Fibroblast of the conjunctiva (primary cell): ENCODE measurements around the gene C5orf15.
"Not testable (repeated sequence)": the region's sequence is repeated elsewhere in the genome, so short reads cannot be mapped to it uniquely, and the experiment has no call there.

Experiments used
- DNase-seq: peaks from one replicate; pipeline ENCODE4 v3.0.0-alpha.2; 2010; ENCODE audit warnings: low read depth

Gene C5orf15

GRCh38 chr5:133937628-133938027 lies 30.8 kb downstream of the C5orf15 start:
- DNase-seq: not testable (repeated sequence)

- no peak for DNase-seq
These were observed 31.8 kb downstream of the C5orf15 start for GRCh38 chr5:133936651-133937015.

GRCh38 chr5:133935991-133936650 lies 32.3 kb downstream of the C5orf15 start:
- not testable (repeated sequence) for DNase-seq

GRCh38 chr5:133935667-133935940 lies 32.8 kb downstream of the C5orf15 start:
- DNase-seq: no peak

- DNase-seq: no peak
These were observed 33.4 kb downstream of the C5orf15 start for GRCh38 chr5:133934822-133935666.

GRCh38 chr5:133934311-133934710 lies 34.1 kb downstream of the C5orf15 start:
- DNase-seq: no peak

GRCh38 chr5:133933670-133934295 lies 34.6 kb downstream of the C5orf15 start:
- no peak for DNase-seq

- DNase-seq: no peak
These were observed 35.3 kb downstream of the C5orf15 start for GRCh38 chr5:133933169-133933509.

GRCh38 chr5:133932441-133933168 lies 35.8 kb downstream of the C5orf15 start:
- DNase-seq: no peak

GRCh38 chr5:133931546-133931945 lies 36.9 kb downstream of the C5orf15 start:
- DNase-seq: no peak

- no peak for DNase-seq
These were observed 37.7 kb downstream of the C5orf15 start for GRCh38 chr5:133930813-133931090.

GRCh38 chr5:133930061-133930812 lies 38.2 kb downstream of the C5orf15 start:
- no peak for DNase-seq

GRCh38 chr5:133928587-133929393 lies 39.6 kb downstream of the C5orf15 start:
- no peak for DNase-seq

- no peak for DNase-seq
These were observed 40.9 kb downstream of the C5orf15 start for GRCh38 chr5:133927300-133928180.

- DNase-seq: no peak
These were observed 41.7 kb downstream of the C5orf15 start for GRCh38 chr5:133926489-133927299.

- DNase-seq: no peak
These were observed 42.4 kb downstream of the C5orf15 start for GRCh38 chr5:133925866-133926488.

GRCh38 chr5:133925269-133925668 lies 43.2 kb downstream of the C5orf15 start:
- DNase-seq: no peak

- DNase-seq: no peak
These were observed 44.1 kb downstream of the C5orf15 start for GRCh38 chr5:133924221-133924920.
